Activated naive CD8-positive, alpha-beta T cell (primary cell): ENCODE data around the gene LMO2.
"Not testable (repeated sequence)": the region's sequence is repeated elsewhere in the genome, so short reads cannot be mapped to it uniquely, and the experiment has no call there.

Experiments
- H3K27ac Mint-ChIP-seq: one replicate; pipeline ENCODE4 v1.8.0; 2021; ENCODE audit warnings: mixed read lengths
- H3K27me3 Mint-ChIP-seq: one replicate; pipeline ENCODE4 v1.8.0; 2021; ENCODE audit warnings: mixed read lengths
- H3K36me3 Mint-ChIP-seq: one replicate; pipeline ENCODE4 v1.8.0; 2021; ENCODE audit warnings: mixed read lengths
- H3K4me1 Mint-ChIP-seq: one replicate; pipeline ENCODE4 v1.8.0; 2021; ENCODE audit warnings: low read depth, mixed read lengths
- H3K4me3 Mint-ChIP-seq: one replicate; pipeline ENCODE4 v1.8.0; 2021; ENCODE audit warnings: mild to moderate bottlenecking, mixed read lengths
- H3K9me3 Mint-ChIP-seq: one replicate; pipeline ENCODE4 v1.8.0; 2021; ENCODE audit warnings: low read depth, mixed read lengths

The LMO2 gene

DNA sequence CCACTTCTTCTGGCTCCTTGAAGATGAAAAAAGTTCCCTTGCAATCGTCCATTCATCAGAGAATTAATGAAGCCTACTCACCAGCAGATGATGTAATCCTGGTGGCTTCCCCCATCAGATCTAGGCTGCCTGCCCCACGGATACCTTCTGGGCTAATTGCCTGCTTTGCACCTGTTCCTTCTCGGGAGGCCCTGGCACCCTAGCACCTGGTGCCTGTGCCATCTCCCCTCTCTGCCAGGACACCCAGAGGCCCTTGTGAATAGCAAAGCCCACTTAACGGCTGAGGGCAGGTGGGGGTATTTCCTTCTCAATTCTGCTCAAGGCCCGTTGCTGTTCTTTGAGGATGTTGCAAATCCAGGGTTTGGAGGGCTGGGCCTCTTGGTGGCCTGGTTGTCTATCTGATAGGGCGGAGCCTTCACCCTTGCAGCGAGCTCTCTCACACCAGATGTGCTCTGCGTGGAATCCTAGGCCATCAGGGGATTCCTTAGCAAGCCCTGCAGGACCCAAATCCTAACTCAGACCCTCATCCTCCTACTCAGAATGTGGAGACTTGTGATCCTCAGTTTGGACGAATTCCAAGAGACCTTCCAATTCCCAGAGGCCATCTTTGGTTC is at the start of gene LMO2:
TSS of gene LMO2 (minus strand) at position 363 of the 614 bp plus-strand sequence. CDS start 22,360 bp downstream, outside the sequence.
- H3K9me3 Mint-ChIP-seq, result no peaks in the 10 kb centered on the region

DNA sequence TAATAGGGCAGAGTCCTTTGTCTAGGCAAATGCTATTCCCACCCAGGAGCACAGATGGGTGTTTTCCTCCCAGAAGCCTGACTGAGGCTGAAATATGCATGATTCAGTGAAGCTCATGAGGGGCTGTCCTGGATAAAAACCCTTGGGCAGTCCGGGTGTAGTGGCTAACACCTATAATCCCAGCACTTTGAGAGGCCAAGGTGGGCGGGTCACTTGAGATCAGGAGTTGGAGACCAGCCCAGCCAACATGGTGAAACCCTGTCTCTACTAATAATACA is 48.6 kb upstream of the LMO2 start:
- Mint-ChIP-seq H3K4me1 (no peaks in the 10 kb centered on the region), H3K36me3 (no peaks in the 10 kb centered on the region), H3K4me3 (no peak overlapping the region)

More for the DNA sequence above, at the start of gene LMO2:
- H3K4me1 Mint-ChIP-seq, result peaks cover 50% of the 10 kb centered on the region
- peak within 1 kb of the TSS; percentile 82 for H3K4me3 Mint-ChIP-seq
- peaks cover 6% of the 10 kb centered on the region for H3K36me3 Mint-ChIP-seq
- H3K27me3 Mint-ChIP-seq, result peaks cover 40% of the 10 kb centered on the region
- peak within 1 kb of the TSS; percentile 43 for H3K27ac Mint-ChIP-seq

DNA sequence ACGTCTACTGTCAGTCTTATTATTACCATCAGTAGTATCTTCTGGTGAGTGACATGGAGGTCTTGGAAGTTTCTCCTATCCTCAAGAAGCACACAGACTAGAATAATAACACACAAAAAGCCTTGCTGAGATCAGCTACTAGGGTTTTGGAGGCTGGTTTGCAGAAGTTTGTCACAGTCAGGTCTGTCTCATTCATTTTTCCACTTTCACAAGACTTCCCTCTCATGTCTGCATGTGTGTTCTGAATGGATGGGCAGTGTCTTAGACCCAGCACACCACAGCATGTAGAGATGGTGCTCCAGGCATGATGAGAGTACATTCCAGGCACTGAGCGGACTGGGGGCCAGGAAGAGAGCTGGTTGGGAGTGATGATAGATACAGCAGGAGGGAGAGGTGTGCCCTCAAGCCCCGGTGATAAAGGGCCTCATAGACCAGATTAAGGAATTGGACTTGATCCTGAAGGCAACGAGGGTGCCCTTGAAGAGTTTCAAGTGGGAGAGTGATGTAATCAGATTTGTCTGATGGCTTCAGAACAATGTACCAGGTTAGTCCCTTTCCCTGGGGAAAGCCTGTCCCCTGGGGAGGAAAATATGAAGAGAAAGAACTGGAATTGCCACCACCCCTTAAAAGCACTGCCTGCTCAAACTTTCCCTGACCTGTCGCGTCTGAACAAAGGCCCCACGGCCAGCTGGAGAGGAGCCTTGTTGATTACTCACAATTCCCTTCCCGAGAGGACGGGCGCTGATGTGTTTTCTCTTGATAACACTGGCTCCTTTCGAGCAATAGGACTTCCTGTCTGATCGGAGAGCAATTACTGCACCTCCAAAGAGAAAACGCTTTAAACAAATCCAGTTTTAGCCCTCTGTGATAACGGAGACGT is 45.1 kb upstream of the LMO2 start:
- no peaks in the 10 kb centered on the region for H3K27me3 Mint-ChIP-seq

More for the DNA sequence above, 48.6 kb upstream of the LMO2 start:
- Mint-ChIP-seq H3K9me3 (no peaks in the 10 kb centered on the region), H3K27me3 (no peaks in the 10 kb centered on the region), H3K27ac (no peak overlapping the region)

DNA sequence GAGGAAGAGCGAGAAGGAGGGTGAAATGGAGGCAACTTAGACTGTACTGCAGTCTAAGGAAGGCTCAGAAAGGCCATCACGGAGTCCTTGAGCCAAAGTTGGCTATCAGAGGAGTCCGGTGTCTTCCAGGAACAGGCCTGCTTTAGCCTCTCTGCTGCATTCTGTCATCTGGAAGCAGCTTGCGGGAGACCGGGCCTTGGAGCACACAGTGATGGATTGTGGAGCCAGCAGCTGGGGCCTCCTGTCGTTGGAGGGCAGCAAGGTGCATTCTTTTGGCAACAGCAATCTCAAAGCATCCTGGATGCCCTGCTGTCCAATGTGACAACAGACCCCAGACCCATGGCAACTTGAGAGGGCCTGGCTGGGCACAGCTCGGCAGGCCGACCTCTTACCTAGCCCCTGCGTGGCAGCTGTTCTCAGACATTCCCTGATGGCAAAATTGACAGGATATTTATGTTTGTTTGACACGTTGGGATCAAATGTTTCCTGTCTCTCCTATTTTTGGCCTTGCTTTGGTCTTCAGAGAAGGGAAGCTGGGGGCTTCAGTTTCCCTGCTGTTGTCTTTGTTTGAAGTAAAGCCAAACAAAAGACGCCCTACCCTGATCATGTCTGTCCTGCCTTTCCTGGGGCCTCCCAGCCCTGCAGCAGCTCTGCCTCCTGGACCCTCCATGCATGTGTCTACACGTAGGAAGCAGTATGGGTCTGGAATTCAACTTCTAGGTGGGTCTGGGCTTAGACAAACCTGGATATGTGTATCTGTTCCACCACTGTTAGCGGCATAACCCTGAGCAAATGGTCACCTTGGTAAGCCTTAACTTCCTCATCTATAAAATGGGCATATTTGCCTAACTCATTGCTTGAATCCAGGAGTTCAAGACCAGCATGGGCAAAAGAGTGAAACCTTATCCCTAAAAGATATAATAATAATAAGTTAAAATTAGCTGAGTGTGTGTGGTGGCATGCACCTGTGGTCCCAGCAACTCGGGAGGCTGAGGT is 43.9 kb upstream of the LMO2 start:
- H3K27me3 Mint-ChIP-seq, result peaks cover 2% of the 10 kb centered on the region
- H3K4me1 Mint-ChIP-seq, result no peaks in the 10 kb centered on the region
- H3K36me3 Mint-ChIP-seq, result peaks cover 3% of the 10 kb centered on the region
- no peak overlapping the region for H3K4me3 Mint-ChIP-seq
- H3K9me3 Mint-ChIP-seq, result peaks cover 13% of the 10 kb centered on the region
- no peak overlapping the region for H3K27ac Mint-ChIP-seq

More for the DNA sequence above, 45.1 kb upstream of the LMO2 start:
- peaks cover 6% of the 10 kb centered on the region for H3K9me3 Mint-ChIP-seq
- H3K4me1 Mint-ChIP-seq, result no peaks in the 10 kb centered on the region
- no peak overlapping the region for H3K4me3 Mint-ChIP-seq
- peaks cover under 1% of the 10 kb centered on the region for H3K36me3 Mint-ChIP-seq
- H3K27ac Mint-ChIP-seq, result no peak overlapping the region

DNA sequence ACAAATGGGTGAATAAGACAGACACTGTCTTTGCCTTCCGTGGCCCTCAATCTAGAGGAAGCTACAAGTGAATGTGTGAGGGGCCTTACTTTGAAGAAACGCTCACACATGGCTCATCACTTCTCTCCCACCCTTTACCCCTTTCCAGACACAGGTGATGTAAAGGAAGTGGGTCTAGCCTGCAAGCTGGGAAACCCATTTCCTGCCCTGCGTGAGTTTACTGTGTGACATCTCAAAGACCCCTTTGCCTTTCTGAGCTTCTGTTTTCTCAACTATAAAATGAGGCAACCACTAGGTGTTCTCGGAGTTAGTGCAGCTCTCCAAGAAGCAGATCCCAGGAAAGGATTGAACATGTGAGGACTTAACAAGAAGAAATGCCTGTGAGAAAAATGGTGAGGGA is 43.1 kb upstream of the LMO2 start:
- Mint-ChIP-seq H3K27ac (no peak overlapping the region), H3K27me3 (peaks cover 2% of the 10 kb centered on the region), H3K9me3 (peaks cover 13% of the 10 kb centered on the region), H3K4me1 (no peaks in the 10 kb centered on the region), H3K36me3 (peaks cover 3% of the 10 kb centered on the region), H3K4me3 (no peak overlapping the region)

DNA sequence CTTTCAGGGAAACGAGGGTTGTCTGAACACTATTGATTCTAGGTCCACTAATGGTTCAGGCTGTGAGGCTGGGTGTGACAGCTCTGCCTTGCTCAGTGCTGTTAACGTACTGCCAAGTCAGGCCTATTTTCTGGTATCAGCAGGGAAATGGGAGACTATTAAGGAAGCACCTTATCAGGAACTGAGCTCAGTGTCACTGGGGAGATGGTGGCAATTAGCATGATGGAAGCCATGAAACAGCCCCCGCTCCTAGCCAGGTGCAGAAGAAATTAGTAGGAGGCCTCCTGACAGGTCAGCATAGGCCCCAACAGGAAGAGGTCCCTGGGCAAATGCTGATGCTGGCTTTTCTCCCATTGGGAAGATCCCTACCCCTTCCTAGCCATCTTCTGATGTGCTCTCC is 42.6 kb upstream of the LMO2 start:
- H3K27me3 Mint-ChIP-seq, result peaks cover 2% of the 10 kb centered on the region
- H3K36me3 Mint-ChIP-seq, result peaks cover 3% of the 10 kb centered on the region
- no peaks in the 10 kb centered on the region for H3K4me1 Mint-ChIP-seq
- H3K27ac Mint-ChIP-seq, result no peak overlapping the region
- no peak overlapping the region for H3K4me3 Mint-ChIP-seq
- peaks cover 13% of the 10 kb centered on the region for H3K9me3 Mint-ChIP-seq

DNA sequence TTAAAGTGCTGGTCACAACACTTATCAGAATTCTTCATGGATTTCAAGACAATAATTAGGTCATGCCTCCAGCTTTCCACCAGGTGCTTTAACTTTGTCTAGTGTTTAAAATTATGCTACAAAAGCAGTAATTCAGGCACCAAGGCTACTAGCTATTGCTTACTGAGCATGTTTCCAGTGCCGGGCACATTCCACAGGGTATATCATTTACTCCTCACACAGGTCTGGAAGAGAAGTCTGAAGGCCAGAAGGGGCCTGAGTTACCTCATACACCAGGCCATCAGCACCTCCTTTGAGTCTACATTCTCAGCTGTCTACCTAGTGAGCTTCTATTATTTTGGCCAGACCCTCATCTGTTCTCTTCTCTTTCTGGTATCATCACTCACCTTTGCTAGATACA is 41.7 kb upstream of the LMO2 start:
- H3K9me3 Mint-ChIP-seq, result peaks cover 13% of the 10 kb centered on the region
- H3K27ac Mint-ChIP-seq, result no peak overlapping the region
- H3K36me3 Mint-ChIP-seq, result peaks cover 3% of the 10 kb centered on the region
- H3K27me3 Mint-ChIP-seq, result peaks cover 2% of the 10 kb centered on the region
- H3K4me3 Mint-ChIP-seq, result no peak overlapping the region
- no peaks in the 10 kb centered on the region for H3K4me1 Mint-ChIP-seq

DNA sequence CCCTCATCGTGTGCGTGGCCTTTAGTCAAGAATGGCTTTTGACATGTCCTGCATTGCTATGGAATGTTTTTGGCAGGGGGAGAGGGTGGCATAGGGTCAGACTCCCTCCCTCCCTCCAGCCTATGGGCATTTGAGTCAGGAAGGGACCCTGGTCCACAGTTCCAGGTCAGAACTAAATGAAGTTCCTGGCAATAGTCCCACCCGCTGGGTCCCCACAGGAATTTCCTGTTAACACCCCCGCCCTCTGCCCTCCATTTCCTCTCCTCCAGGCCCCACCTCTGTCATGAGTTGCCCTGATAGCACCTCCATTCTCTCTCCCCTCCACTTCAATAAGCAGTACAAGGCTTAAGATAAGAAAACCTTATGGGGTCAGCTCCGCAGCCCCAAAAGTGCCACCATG is 40.8 kb upstream of the LMO2 start:
- H3K4me3 Mint-ChIP-seq, result no peak overlapping the region

DNA sequence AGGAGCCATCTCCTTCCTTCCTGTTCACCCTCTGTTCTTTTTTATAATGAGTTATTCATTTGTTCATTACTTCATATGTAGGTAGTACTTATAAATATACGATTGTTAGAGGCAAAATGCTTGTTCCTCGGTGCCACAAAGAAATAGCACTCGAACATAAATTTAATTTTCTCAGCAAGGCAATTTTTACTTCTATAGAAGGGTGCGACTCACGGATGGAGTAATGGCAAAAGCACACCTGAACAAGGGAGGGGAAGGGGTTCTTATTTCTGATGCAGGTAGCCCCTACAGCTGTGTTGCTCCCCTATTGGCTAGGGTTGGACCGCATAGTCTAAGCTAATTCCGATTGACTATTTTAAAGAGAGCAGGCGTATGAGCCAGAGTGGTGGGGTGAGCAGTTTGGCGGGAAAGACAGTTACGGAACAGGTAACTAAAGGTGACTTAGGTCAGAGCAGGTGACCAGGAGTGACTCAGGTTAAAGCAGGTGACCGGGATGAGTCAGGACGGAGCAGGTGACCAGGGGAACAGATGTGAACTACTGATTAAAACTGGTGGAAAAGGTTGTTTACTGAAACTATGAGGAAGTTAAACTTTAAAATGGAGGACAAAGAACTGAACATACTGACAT is 40.0 kb upstream of the LMO2 start:
- H3K27ac Mint-ChIP-seq, H3K4me3 Mint-ChIP-seq, H3K27me3 Mint-ChIP-seq, H3K4me1 Mint-ChIP-seq, H3K36me3 Mint-ChIP-seq: not testable (repeated sequence)
- peaks cover 13% of the 10 kb centered on the region for H3K9me3 Mint-ChIP-seq

More for the DNA sequence above, 40.8 kb upstream of the LMO2 start:
- peaks cover 13% of the 10 kb centered on the region for H3K9me3 Mint-ChIP-seq
- no peaks in the 10 kb centered on the region for H3K4me1 Mint-ChIP-seq
- H3K36me3 Mint-ChIP-seq, result peaks cover 3% of the 10 kb centered on the region
- peaks cover 2% of the 10 kb centered on the region for H3K27me3 Mint-ChIP-seq
- H3K27ac Mint-ChIP-seq, result no peak overlapping the region

DNA sequence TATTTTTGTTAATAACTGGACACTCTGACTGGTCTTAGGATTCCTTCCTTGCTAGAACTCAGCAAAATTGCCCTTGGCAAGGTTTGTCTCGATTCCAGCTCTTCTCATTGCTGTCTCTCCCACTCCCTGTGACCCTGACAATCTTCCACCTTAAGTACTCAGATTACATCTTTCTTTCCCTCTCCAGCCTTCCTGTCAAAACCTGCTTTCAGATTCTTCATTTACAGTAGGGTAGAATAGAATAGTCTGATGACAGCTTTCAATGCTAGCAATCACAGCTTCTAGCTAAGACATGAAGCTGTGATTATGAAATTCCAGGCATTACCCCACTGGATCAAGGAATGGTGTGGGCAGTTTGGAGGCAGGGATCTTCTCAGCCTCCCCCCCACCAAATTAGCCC is 39.2 kb upstream of the LMO2 start:
- no peak overlapping the region for H3K4me3 Mint-ChIP-seq
- peaks cover 13% of the 10 kb centered on the region for H3K9me3 Mint-ChIP-seq
- H3K36me3 Mint-ChIP-seq, result peaks cover 3% of the 10 kb centered on the region
- H3K27ac Mint-ChIP-seq, result no peak overlapping the region
- H3K27me3 Mint-ChIP-seq, result peaks cover 2% of the 10 kb centered on the region
- no peaks in the 10 kb centered on the region for H3K4me1 Mint-ChIP-seq

DNA sequence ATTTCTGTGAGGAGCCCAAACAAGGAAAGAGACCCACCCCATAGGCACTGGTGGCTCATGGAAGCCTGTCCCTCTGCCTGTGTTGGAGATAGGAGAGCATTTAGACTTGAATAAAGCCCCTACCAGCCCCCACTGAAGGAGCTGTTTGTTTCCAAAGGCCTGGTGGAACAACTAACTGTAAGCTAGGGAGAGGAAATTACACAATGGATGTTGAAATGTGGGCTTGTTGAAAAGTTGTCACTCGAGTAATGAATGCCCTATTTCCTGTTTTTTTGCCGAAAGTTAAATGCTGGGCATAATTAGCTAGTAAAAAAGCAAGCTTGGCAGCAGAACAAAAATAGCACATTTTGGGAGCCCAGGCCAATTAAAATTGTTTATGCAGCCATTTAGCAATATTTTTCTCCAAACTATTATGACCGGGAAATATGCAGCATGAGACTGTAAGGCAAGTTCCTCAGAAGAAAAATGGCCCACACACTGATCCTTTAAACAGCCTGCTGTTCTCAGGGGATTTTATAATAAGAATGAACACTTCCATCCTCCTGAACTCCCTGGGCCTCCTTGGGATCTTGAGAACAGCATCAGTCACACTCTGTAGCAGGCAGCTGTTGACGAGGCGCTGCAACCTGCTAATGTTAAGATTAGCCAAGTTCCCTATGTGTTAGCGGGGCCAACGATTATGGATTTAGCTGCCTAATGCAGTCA is 38.6 kb upstream of the LMO2 start:
- Mint-ChIP-seq H3K9me3 (peaks cover 13% of the 10 kb centered on the region), H3K4me1 (no peaks in the 10 kb centered on the region), H3K36me3 (peaks cover 3% of the 10 kb centered on the region), H3K27ac (no peak overlapping the region), H3K27me3 (peaks cover 4% of the 10 kb centered on the region), H3K4me3 (no peak overlapping the region)

DNA sequence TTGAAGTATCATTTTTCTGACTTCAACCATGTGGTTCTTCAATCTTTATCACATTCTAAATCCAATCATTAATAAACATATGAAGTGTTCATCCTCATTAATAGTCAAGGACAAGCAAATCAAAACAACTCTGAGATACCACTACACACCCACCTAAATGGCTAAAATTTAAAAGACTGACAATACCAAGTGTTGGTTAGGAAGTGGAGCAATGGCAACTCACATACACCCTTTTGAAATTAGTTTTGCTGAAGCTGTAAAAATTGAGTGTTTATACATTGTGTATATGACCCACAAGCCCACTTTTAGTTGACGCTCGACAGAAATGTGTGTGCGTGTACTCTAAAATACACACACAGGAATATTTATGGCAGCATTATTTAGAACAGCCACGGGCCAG is 36.7 kb upstream of the LMO2 start:
- H3K4me3 Mint-ChIP-seq, result no peak overlapping the region
- H3K36me3 Mint-ChIP-seq, result peaks cover 3% of the 10 kb centered on the region
- H3K4me1 Mint-ChIP-seq, result no peaks in the 10 kb centered on the region
- peaks cover 13% of the 10 kb centered on the region for H3K9me3 Mint-ChIP-seq
- no peak overlapping the region for H3K27ac Mint-ChIP-seq
- H3K27me3 Mint-ChIP-seq, result peaks cover 6% of the 10 kb centered on the region

DNA sequence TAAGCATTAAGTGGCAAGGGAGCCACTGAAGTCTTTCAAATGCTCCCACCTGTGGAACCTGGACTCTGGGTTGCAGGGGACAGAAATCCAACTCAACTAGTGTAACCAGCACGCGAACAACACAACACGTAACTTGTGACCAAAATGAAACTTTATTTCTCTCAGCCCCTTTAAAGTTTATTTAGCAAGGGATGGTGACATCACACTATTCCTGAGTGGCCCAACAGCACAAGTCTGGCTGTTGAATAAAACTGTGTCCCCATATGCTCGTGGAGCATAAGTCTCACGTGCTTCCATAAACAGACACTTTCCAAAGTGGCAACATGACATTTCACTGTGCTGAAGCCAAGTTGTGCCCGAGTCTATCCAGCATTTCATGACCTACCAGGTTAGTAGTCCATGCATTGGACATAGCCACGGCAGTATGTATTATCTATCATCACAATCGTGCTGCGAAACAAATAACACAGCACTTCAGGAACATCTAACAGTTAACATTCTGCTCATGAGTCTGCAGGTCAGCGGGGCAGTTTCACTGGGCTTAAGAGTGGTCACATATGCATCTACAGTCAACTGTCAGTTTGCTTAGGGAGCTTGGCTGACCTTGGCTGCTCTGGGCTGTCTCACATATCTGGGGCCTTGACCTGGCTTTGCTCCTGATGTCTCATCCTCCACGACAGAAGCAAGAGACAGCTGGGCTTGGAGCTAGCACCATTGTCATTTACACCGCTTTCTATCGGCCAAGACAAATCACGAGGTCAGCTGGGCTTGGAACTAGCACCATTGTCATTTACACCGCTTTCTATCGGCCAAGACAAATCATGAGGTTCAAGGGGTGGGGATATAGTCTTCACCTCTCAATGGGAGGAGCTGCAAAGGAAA is 35.0 kb upstream of the LMO2 start:
- H3K36me3 Mint-ChIP-seq, result peaks cover 2% of the 10 kb centered on the region

More for the DNA sequence above, 35.0 kb upstream of the LMO2 start:
- no peaks in the 10 kb centered on the region for H3K4me1 Mint-ChIP-seq
- peaks cover 7% of the 10 kb centered on the region for H3K9me3 Mint-ChIP-seq
- H3K27me3 Mint-ChIP-seq, result peaks cover 12% of the 10 kb centered on the region
- no peak overlapping the region for H3K4me3 Mint-ChIP-seq
- H3K27ac Mint-ChIP-seq, result no peak overlapping the region
